COLO829 (cell line): ENCODE results near the gene GLYATL2.

Experiments used
- DNase-seq: peaks from one replicate; pipeline ENCODE4 v3.0.0; 2012; ENCODE audit warnings: low spot score

Gene GLYATL2

GRCh38 chr11:58844361-58845005, at the start of gene GLYATL2:
Gene GLYATL2, minus strand, starts transcription at chr11:58844704. Its CDS starts 5,092 bp downstream, at chr11:58839612.
- no peak for DNase-seq

- DNase-seq, result no peak
Measured at GRCh38 chr11:58893899-58894298, 49.4 kb upstream of the GLYATL2 start.

- DNase-seq, result no peak
Measured at GRCh38 chr11:58888579-58888978, 44.1 kb upstream of the GLYATL2 start.

- no peak for DNase-seq
Measured at GRCh38 chr11:58887452-58887851, 42.9 kb upstream of the GLYATL2 start.

GRCh38 chr11:58880625-58881024, 36.1 kb upstream of the GLYATL2 start:
- DNase-seq, result no peak

GRCh38 chr11:58880166-58880565, 35.7 kb upstream of the GLYATL2 start:
- no peak for DNase-seq

GRCh38 chr11:58867556-58867955, 23.1 kb upstream of the GLYATL2 start:
- DNase-seq, result no peak

GRCh38 chr11:58866788-58867187, 22.3 kb upstream of the GLYATL2 start:
- DNase-seq, result no peak

GRCh38 chr11:58864335-58864734, 19.8 kb upstream of the GLYATL2 start:
- no peak for DNase-seq

GRCh38 chr11:58863697-58864096, 19.2 kb upstream of the GLYATL2 start:
- no peak for DNase-seq

GRCh38 chr11:58861533-58861932, 17.0 kb upstream of the GLYATL2 start:
- DNase-seq, result no peak

- no peak for DNase-seq
Measured at GRCh38 chr11:58856806-58857205, 12.3 kb upstream of the GLYATL2 start.

- no peak for DNase-seq
Measured at GRCh38 chr11:58845386-58845785, 882 bp upstream of the GLYATL2 start.

GRCh38 chr11:58837707-58838388, 6.7 kb downstream of the GLYATL2 start:
- no peak for DNase-seq

- no peak for DNase-seq
Measured at GRCh38 chr11:58832056-58832645, 12.4 kb downstream of the GLYATL2 start.

- DNase-seq, result no peak
Measured at GRCh38 chr11:58830673-58831301, 13.7 kb downstream of the GLYATL2 start.

GRCh38 chr11:58829786-58830185, 14.7 kb downstream of the GLYATL2 start:
- no peak for DNase-seq

GRCh38 chr11:58813693-58814092, 30.8 kb downstream of the GLYATL2 start:
- no peak for DNase-seq

GRCh38 chr11:58811499-58811898, 33.0 kb downstream of the GLYATL2 start:
- DNase-seq, result no peak

GRCh38 chr11:58807343-58807742, 37.2 kb downstream of the GLYATL2 start:
- no peak for DNase-seq

- no peak for DNase-seq
Measured at GRCh38 chr11:58805065-58805464, 39.4 kb downstream of the GLYATL2 start.

GRCh38 chr11:58801974-58802545, 42.4 kb downstream of the GLYATL2 start:
- no peak for DNase-seq

GRCh38 chr11:58801302-58801701, 43.2 kb downstream of the GLYATL2 start:
- DNase-seq, result no peak
